Natural killer cell (primary cell): ENCODE results near the gene DPP7. TPM values are rescaled to one million over a fixed set of nuclear protein-coding genes. Genes with fewer than 3 reads are reported as not detected.

Source experiments
- ATAC-seq, 3 donors: fragments of 150-1000 bp in 2 of 3; fragments of 200-7000 bp in 1 of 3; cut with Tn5 transposase; 1 replicate in 1 of 3; 2 replicates in 2 of 3; pipeline ENCODE4 v1.10.0; 2021; ENCODE audit warnings: mild to moderate bottlenecking in 2 of 3, moderate library complexity in 2 of 3
- DNase-seq, 2 donors: peaks; one replicate each; pipeline versions ENCODE4 v3.0.0 to v3.0.0-alpha.2; 2013 to 2021; ENCODE audit warnings: mixed read lengths in 1 of 2
- H3K27ac ChIP-seq: one replicate; pipeline ENCODE4 v1.5.1; 2013; ENCODE audit warnings: mild to moderate bottlenecking, low read length
- H3K27me3 ChIP-seq: one replicate; pipeline ENCODE4 v1.6.1; 2013; ENCODE audit warnings: low read length; ENCODE audit not compliant: control insufficient read depth, insufficient read depth
- H3K36me3 ChIP-seq: one replicate; pipeline ENCODE4 v1.6.1; 2013; ENCODE audit warnings: low read length; ENCODE audit not compliant: control insufficient read depth, insufficient read depth
- H3K4me1 ChIP-seq: one replicate; pipeline ENCODE4 v1.6.1; 2013; ENCODE audit warnings: low read length; ENCODE audit not compliant: control insufficient read depth, insufficient read depth
- H3K4me3 ChIP-seq: one replicate; pipeline ENCODE4 v1.5.1; 2013; ENCODE audit warnings: low read length
- H3K9me3 ChIP-seq: one replicate; pipeline ENCODE4 v1.6.1; 2013; ENCODE audit warnings: low read length; ENCODE audit not compliant: control insufficient read depth, insufficient read depth
- H3K27ac Mint-ChIP-seq, 2 donors: one replicate each; pipeline ENCODE4 v1.8.0; 2022; ENCODE audit warnings: mild to moderate bottlenecking in 2 of 2, mixed read lengths in 2 of 2, moderate library complexity in 1 of 2
- H3K27me3 Mint-ChIP-seq, 2 donors: one replicate each; pipeline ENCODE4 v1.8.0; 2022; ENCODE audit warnings: low read depth in 2 of 2, mixed read lengths in 2 of 2
- H3K36me3 Mint-ChIP-seq: one replicate; pipeline ENCODE4 v1.8.0; 2022; ENCODE audit warnings: mixed read lengths
- H3K4me1 Mint-ChIP-seq, 2 donors: one replicate each; pipeline ENCODE4 v1.8.0; 2022; ENCODE audit warnings: mixed read lengths in 2 of 2
- H3K4me3 Mint-ChIP-seq: one replicate; pipeline ENCODE4 v1.8.0; 2022; ENCODE audit warnings: mild to moderate bottlenecking, moderate library complexity, mixed read lengths
- H3K9me3 Mint-ChIP-seq, 2 donors: one replicate each; pipeline ENCODE4 v1.8.0; 2022; ENCODE audit warnings: mixed read lengths in 2 of 2
- WGBS: methylation state at CpG from one replicate; pipeline ENCODE4 v1.1.7; 2013; ENCODE audit warnings: missing lambda C conversion rate; ENCODE audit not compliant: insufficient coverage; 5-methylcytosine and 5-hydroxymethylcytosine counted together
- intact Hi-C: fragments of 100-400 bp; cut with micrococcal nuclease; formaldehyde crosslinking; loops from one replicate; pipeline ENCODE4 v1.14.2; 2022
- total RNA-seq, 4 donors: library from RNA; stranded (reverse); fragments of 120-200 nt in 1 of 4; gene quantifications; one replicate each; pipeline versions ENCODE4 v1.2.3 to v1.2.4, GENCODE V29; 2013 to 2022
- TF ChIP-seq, protein P1 (sequence below): fragments of 200-600 bp; IDR thresholded peaks from one replicate; pipeline ENCODE4 v1.8.0; 2022; ENCODE audit warnings: antibody characterized with exemption

DPP7 gene
- total RNA-seq, 3 donors from 2014 or later (not counting 1 experiment from before 2014, with no cell fraction given), result 233 to 264 (median 251) TPM

DNA sequence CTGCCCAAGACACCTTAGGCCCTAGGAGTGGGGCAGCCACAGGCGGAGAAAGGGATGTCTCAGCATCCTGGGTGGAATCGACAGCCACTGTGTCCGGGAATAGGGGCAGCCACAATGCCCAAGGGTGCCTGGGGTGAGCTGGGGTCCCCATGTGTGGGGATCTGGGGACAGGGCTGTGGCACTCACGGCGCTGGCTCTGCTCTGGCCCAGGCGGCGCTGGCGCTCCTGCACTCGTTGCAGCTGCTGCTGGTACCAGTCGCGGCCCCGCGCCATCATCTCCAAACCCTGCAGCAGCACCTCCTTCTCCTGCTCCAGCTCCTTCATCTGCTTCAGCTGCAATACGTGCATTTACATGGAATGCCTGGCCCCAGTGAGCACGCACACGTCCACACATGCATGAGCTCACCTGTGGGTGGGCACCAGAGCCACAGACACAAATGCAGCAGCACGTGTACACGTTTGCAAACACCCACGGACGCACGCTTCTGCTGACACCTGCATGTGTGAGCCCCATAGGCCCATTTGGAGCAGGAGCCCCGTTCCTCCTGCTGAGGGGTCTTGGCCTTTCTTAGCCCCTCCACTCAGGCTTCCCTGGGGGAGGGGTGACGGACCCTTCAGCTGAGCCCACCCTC, 49.1 kb downstream of the DPP7 start:
- no peaks in the 10 kb centered on the region for H3K9me3 ChIP-seq
- Mint-ChIP-seq H3K36me3 (no peaks in the 10 kb centered on the region), H3K4me1 (peaks cover 8 to 11% of the 10 kb centered on the region in 2 donors), H3K9me3 (no peaks in the 10 kb centered on the region), H3K27ac (no peak overlapping the region), H3K27me3 (no peaks in the 10 kb centered on the region), H3K4me3 (no peak overlapping the region)
- H3K36me3 ChIP-seq, result no peaks in the 10 kb centered on the region
- H3K4me3 ChIP-seq, result no peak overlapping the region
- DNase-seq (no peak), ATAC-seq (no peak)
- WGBS, result 94% methylated on average over 23 of the region's 23 CpGs
- H3K4me1 ChIP-seq, result peaks cover 20% of the 10 kb centered on the region
- TF ChIP-seq, protein P1, sequence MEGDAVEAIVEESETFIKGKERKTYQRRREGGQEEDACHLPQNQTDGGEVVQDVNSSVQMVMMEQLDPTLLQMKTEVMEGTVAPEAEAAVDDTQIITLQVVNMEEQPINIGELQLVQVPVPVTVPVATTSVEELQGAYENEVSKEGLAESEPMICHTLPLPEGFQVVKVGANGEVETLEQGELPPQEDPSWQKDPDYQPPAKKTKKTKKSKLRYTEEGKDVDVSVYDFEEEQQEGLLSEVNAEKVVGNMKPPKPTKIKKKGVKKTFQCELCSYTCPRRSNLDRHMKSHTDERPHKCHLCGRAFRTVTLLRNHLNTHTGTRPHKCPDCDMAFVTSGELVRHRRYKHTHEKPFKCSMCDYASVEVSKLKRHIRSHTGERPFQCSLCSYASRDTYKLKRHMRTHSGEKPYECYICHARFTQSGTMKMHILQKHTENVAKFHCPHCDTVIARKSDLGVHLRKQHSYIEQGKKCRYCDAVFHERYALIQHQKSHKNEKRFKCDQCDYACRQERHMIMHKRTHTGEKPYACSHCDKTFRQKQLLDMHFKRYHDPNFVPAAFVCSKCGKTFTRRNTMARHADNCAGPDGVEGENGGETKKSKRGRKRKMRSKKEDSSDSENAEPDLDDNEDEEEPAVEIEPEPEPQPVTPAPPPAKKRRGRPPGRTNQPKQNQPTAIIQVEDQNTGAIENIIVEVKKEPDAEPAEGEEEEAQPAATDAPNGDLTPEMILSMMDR, result no peak
- no peak overlapping the region for H3K27ac ChIP-seq
- intact Hi-C loops, result no loop called here
- H3K27me3 ChIP-seq, result no peaks in the 10 kb centered on the region

DNA sequence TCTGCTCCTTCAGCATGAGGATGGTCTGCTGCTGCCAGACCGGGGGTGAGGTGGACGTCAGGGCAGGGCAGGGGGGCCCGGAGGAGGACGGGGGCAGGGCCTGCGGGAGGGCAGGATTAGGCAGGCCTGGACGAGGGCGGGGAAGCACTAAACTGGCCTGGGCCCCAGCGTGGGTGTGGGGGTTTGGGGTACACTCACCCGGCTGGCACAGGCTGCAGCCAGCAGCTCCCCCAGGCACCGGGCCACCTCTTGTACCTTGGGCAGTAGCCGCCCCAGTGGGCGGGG, 49.7 kb downstream of the DPP7 start:
- Mint-ChIP-seq H3K36me3 (no peaks in the 10 kb centered on the region), H3K4me1 (peaks cover 8 to 10% of the 10 kb centered on the region in 2 donors), H3K27ac (no peak overlapping the region), H3K27me3 (no peaks in the 10 kb centered on the region), H3K4me3 (no peak overlapping the region), H3K9me3 (no peaks in the 10 kb centered on the region)
- no peak overlapping the region for H3K27ac ChIP-seq
- H3K9me3 ChIP-seq, result no peaks in the 10 kb centered on the region
- WGBS, result 95% methylated on average over 12 of the region's 12 CpGs
- no peak overlapping the region for H3K4me3 ChIP-seq
- no peak for DNase-seq
- TF ChIP-seq, protein P1, result no peak
- intact Hi-C loops, result no loop called here
- H3K27me3 ChIP-seq, result no peaks in the 10 kb centered on the region
- no peaks in the 10 kb centered on the region for H3K36me3 ChIP-seq
- peaks cover 19% of the 10 kb centered on the region for H3K4me1 ChIP-seq
- ATAC-seq, result no peak

DNA sequence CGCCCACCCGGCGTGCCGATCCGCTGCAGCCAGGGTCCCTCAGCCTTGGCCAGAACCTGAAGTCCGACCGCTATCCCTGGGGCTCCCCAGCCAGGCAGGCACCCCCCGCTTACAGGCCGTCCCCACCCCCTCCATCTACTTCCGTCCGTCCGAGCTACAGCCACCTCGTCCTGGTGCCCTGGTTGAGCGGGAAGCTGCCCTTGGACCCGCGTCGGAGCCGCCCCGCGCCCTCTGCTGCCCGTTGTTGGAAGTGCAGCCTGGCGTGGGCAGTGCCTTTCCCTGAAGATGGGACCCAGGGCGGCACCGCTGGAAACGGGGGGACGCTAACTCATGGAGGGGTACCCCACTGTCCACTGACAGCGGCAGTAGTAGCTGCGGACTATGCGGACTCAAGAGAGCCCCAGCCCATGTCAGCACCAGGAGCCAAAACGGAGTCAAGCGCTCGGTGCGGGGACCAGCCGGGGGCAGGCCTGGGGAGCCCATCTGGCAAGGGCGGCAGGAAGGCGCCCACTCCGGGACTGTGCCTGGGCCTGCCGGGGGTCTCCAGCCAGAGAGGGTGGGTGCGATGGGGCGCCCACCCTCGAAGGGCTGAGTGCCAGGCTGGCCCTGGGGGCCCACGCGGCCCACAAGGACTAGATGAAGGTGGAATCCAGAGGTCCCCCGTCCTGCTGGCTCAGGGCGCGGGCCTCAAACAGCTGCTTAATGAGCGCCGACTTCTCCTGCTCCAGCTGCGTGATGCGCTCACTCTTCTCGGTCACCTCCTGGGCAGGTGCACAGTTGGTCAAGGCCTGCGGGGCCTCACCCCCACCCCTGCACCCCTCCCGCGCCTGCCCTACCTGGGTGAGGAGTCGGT, 50.3 kb downstream of the DPP7 start:
- H3K27me3 ChIP-seq, result no peaks in the 10 kb centered on the region
- Mint-ChIP-seq H3K4me1 (peaks cover 8 to 10% of the 10 kb centered on the region in 2 donors), H3K27ac (no peak overlapping the region), H3K9me3 (no peaks in the 10 kb centered on the region), H3K27me3 (no peaks in the 10 kb centered on the region), H3K36me3 (no peaks in the 10 kb centered on the region), H3K4me3 (no peak overlapping the region)
- intact Hi-C loops, result no loop called here
- TF ChIP-seq, protein P1, result peak; percentile 90
- peak; percentile 45 to 59 (median 51) for ATAC-seq
- no peaks in the 10 kb centered on the region for H3K9me3 ChIP-seq
- H3K27ac ChIP-seq, result no peak overlapping the region
- 60% methylated on average over 55 of the region's 55 CpGs for WGBS
- no peaks in the 10 kb centered on the region for H3K36me3 ChIP-seq
- peaks cover 14% of the 10 kb centered on the region for H3K4me1 ChIP-seq
- DNase-seq, result peak; percentile 55 to 76
- H3K4me3 ChIP-seq, result no peak overlapping the region
